Measurements from ENCODE around the gene SNCG.
"Not testable (repeated sequence)": the region's sequence is repeated elsewhere in the genome, so short reads cannot be mapped to it uniquely, and the experiment has no call there.

The SNCG gene

GRCh38 chr10:86978457-86978856 lies 20.1 kb downstream of the SNCG start:
- DNase-seq (ENCODE audit: low spot score): not testable (repeated sequence)

GRCh38 chr10:86979296-86979818 lies 21.0 kb downstream of the SNCG start:
- no peak for DNase-seq (ENCODE audit: low spot score)

- no peak for DNase-seq (ENCODE audit: low spot score)
These were observed 21.6 kb downstream of the SNCG start for GRCh38 chr10:86979977-86980448.

- DNase-seq (ENCODE audit: low spot score): not testable (repeated sequence)
These were observed 22.6 kb downstream of the SNCG start for GRCh38 chr10:86981020-86981419.

- DNase-seq (ENCODE audit: low spot score): no peak
These were observed 23.3 kb downstream of the SNCG start for GRCh38 chr10:86981716-86982115.

GRCh38 chr10:86984498-86984897 lies 26.1 kb downstream of the SNCG start:
- DNase-seq (ENCODE audit: low spot score): not testable (repeated sequence)

- no peak for DNase-seq (ENCODE audit: low spot score)
These were observed 30.1 kb downstream of the SNCG start for GRCh38 chr10:86988520-86988919.

GRCh38 chr10:86991362-86991761 lies 33.0 kb downstream of the SNCG start:
- DNase-seq (ENCODE audit: low spot score): not testable (repeated sequence)

- DNase-seq (ENCODE audit: low spot score): no peak
These were observed 34.1 kb downstream of the SNCG start for GRCh38 chr10:86992456-86992855.

GRCh38 chr10:86992929-86993328 lies 34.5 kb downstream of the SNCG start:
- no peak for DNase-seq (ENCODE audit: low spot score)

GRCh38 chr10:86999802-87000403 lies 41.5 kb downstream of the SNCG start:
- not testable (repeated sequence) for DNase-seq (ENCODE audit: low spot score)

- DNase-seq (ENCODE audit: low spot score): no peak
These were observed 42.1 kb downstream of the SNCG start for GRCh38 chr10:87000491-87000890.

GRCh38 chr10:87007124-87007523 lies 48.7 kb downstream of the SNCG start:
- not testable (repeated sequence) for DNase-seq (ENCODE audit: low spot score)

GRCh38 chr10:87007674-87008073 lies 49.3 kb downstream of the SNCG start:
- not testable (repeated sequence) for DNase-seq (ENCODE audit: low spot score)

- not testable (repeated sequence) for DNase-seq (ENCODE audit: low spot score)
These were observed 49.9 kb downstream of the SNCG start for GRCh38 chr10:87008303-87008702.

GRCh38 chr10:87009134-87009696 lies 50.8 kb downstream of the SNCG start:
- DNase-seq (ENCODE audit: low spot score): not testable (repeated sequence)
